ENCODE measurements around the gene ITSN1. TPM values are rescaled to one million over a fixed set of nuclear protein-coding genes. Genes with fewer than 3 reads are reported as not detected.

Gene ITSN1
- total RNA-seq, 8 experiments from 2014 or later = 27.8 to 89.0 (median 36.4) TPM

DNA sequence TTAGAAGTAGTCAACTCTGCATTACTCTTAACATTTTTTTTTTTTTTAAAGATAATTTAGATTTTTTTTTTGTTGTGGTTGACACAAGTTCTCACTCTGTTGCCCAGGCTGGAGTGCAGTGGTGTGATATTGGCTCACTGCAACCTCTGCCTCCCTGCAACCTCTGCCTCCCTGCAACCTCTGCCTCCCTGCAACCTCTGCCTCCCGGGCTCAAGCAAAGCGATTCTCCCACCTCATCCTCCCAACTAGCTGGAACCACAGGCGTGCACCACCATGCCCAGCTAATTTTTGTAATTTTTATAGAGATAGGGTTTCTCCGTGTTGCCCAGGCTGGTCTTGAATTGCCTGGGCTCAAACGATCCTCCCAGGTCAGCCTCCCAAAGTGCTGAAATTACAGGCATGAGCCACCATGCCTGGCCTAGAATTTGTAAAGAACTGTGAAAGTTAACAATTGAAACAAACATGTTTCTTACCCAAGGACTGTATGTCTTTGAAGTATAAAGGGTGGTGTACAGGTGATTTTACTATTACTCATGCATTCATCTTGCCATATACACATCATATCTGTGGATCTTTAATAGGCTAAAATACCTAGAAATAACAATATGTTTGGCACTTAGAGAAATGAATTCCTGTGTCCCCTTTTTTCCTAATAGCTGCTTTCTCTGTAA lies 158.6 kb downstream of the ITSN1 start:
- H3K27ac ChIP-seq = no peak overlapping the region

DNA sequence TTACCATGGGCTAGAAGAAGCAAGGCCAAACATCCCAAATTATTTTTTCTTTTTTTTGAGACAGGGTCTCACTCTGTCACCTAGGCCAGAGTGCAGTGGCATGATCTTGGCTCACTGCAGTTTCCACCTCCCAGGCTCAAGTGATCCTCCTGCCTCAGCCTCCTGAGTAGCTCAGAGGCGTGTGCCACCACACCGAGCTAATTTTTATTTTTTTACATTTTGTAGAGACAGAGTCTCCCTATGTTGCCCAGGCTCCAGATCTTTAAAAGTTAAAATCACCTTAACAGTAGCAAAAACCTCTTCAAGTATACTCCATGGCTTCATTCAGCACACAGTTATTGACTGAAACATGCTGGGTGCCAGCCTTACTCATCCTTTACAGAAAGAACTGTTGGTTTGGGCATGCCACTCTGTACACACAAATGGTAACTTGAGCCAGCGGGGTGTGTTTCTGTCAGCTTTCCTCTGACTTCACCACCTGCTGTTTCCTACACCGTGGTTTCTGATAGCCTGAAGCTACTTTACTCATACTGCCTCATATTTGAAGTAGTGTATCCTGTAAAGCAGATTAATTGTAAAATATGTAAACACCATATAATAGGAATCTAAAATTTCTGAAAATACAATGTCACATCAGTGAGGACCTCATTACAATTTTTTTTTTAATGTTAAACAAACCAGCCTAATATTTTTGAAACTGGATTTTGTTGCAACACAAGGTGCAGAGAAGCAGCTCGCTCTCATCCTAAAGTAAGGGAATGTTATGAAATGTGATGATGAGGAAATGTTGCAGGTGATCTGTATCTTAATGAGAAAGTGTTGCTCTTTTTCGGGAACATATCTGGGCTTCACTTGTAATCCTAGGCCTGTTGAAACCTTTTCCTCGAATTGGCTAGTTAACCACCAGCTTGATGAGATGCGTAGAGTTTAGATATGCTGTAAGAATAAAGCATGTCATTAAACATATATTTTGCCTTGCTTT lies 159.4 kb downstream of the ITSN1 start:
- WGBS, 10 experiments = 49 to 100% (median 69%) methylated on average over 2 to 7 of the region's 8 CpGs
- Histone ChIP-seq H3K4me3 (no peak overlapping the region), H3K4me1 (replicated peaks in 1 of 2) (no peaks in the 10 kb centered on the region), H3K27ac (no peak overlapping the region)
- in situ Hi-C loops (cut with MboI; ENCODE audit: low pct_unique_long_range_greater_than_20kb in 2 of 9, low sequenced_read_pairs in 9 of 9, unreplicated experiment in 9 of 9) = no loop called here
- ATAC-seq (replicated peaks in 6 of 8) = peak in 6 of 8 experiments; percentile 43 to 99 (median 93)

More for the DNA sequence above, 158.6 kb downstream of the ITSN1 start:
- Histone ChIP-seq H3K4me1 (replicated peaks in 1 of 2) (no peaks in the 10 kb centered on the region), H3K4me3 (no peak overlapping the region)
- in situ Hi-C loops (cut with MboI; ENCODE audit: low pct_unique_long_range_greater_than_20kb in 2 of 9, low sequenced_read_pairs in 9 of 9, unreplicated experiment in 9 of 9) = no loop called here
- 20 to 98% (median 87%) methylated on average over 1 to 5 of the region's 5 CpGs; no CpG with 5 or more reads in 3 of the 10 experiments for WGBS, 10 experiments
- no peak for ATAC-seq (replicated peaks in 6 of 8)

DNA sequence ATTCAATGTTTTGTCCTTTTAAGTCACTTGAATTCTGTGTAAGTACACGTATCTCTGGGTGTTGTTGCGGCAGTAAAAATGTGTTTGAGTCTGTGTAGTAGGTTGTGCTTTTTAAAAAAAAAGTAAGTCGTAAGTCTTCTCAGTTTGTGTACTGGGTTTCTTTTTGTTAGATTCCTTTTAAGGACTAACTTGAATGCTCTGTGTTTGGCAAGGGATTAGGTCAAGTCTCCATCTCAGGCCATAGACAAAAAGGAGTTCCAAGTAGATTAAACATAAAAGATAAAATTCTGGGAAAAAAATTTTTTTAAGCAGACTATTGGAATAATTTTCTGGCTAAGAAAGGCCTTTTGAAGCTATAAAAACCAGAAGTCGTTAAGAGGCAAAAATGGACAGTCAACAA lies 160.2 kb downstream of the ITSN1 start:
- 38 to 93% (median 68%) methylated on average over 1 to 4 of the region's 4 CpGs; no CpG with 5 or more reads in 1 of the 10 experiments for WGBS, 10 experiments
- Histone ChIP-seq H3K4me3 (no peak overlapping the region), H3K27ac (no peak overlapping the region), H3K4me1 (replicated peaks in 1 of 2) (no peaks in the 10 kb centered on the region)
- ATAC-seq (replicated peaks in 6 of 8) = no peak
- in situ Hi-C loops (cut with MboI; ENCODE audit: low pct_unique_long_range_greater_than_20kb in 2 of 9, low sequenced_read_pairs in 9 of 9, unreplicated experiment in 9 of 9) = no loop called here

DNA sequence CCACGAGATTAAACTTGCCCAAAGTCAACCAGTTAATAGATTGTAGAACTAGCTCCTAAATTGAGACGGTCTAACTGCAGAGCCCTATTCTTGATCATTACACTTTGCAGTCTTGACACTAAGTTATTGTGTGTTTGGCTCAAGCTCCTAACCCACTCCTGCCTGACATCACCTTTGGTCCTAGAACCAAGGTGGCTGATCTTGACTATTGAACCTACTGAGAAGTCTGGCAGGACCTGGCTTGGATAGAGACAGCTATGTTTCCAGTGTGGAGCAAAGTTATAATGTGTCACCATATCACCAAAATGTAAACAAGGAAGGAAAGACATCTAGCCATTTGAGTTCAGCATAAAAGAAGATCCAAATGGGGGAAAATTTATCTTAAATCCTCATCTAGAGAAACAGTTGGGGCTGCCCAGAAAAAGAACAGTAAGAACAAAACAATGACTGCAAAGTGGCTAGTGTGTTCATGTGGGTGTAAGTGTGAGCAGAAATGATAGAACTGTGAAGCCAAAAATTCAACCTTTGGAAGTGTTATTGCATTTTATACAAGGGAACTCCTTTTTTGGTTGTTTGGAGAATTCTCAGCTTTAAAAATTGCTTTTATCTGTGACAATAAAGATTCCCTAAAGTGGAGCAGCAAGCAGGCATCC lies 166.5 kb downstream of the ITSN1 start:
- Histone ChIP-seq H3K4me1 (replicated peaks in 1 of 2) (no peaks in the 10 kb centered on the region), H3K27ac (no peak overlapping the region), H3K4me3 (no peak overlapping the region)
- 93 to 100% (median 100%) methylated on average over 1 to 2 of the region's 2 CpGs; no CpG with 5 or more reads in 3 of the 10 experiments for WGBS, 10 experiments
- in situ Hi-C loops (cut with MboI; ENCODE audit: low pct_unique_long_range_greater_than_20kb in 2 of 9, low sequenced_read_pairs in 9 of 9, unreplicated experiment in 9 of 9) = no loop called here
- no peak for ATAC-seq (replicated peaks in 6 of 8)

DNA sequence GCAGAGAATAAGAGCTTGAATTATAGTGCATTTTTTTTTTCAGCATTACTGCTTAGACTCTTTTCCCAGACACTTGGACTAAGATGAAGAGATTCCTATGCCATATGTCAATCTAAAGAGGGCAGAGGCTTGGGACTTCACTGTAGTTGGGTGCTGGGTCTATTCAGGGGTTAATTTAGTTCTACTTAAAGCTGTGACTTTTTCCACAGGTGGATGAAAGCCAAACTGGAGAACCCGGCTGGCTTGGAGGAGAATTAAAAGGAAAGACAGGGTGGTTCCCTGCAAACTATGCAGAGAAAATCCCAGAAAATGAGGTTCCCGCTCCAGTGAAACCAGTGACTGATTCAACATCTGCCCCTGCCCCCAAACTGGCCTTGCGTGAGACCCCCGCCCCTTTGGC lies 168.5 kb downstream of the ITSN1 start:
- in situ Hi-C loops (cut with MboI; ENCODE audit: low pct_unique_long_range_greater_than_20kb in 2 of 9, low sequenced_read_pairs in 9 of 9, unreplicated experiment in 9 of 9) = no loop called here
- H3K27ac ChIP-seq = no peak overlapping the region
- ATAC-seq (replicated peaks in 6 of 8) = peak in 2 of 8 experiments; percentile 18 to 29

DNA sequence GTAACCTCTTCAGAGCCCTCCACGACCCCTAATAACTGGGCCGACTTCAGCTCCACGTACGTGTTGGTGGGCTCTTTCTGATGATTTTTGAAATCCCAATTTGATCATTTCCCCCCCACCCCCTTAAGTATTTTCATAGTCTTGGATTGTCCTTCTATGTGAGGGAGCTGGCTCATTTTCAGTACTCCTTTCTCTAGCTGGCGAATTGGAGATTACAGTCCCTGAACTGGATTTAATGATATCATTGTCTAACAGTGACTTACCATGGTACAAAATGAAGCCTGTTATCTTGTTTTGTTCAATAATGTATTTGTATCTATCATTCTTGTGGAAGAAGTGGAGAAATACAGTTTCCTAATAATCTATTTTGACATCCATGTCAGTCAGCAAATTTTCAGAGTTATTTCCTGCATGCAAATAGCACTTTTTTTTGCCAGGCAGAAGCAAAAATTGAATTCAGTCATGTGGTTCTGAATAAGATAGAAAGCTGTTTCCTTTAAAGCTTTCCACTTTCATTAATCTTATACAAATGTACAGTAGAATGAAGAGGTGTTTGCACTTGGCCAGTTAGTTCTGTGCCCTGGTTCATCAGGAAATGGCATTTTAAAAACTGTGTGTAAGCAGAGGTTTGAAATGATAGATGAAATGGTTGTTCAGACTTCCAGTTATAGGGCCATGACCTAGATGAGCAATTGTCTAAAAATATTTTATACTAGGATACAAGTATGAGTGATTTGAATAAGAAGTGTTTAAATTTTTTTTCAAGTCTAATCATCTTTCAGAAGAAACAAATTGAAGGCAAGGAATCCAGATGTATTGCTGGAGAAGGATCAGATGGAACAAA lies 169.1 kb downstream of the ITSN1 start:
- Histone ChIP-seq H3K4me1 (replicated peaks in 1 of 2) (no peaks in the 10 kb centered on the region), H3K27ac (no peak overlapping the region), H3K4me3 (no peak overlapping the region)
- in situ Hi-C loops (cut with MboI; ENCODE audit: low pct_unique_long_range_greater_than_20kb in 2 of 9, low sequenced_read_pairs in 9 of 9, unreplicated experiment in 9 of 9) = no loop called here
- peak in 5 of 8 experiments; percentile 24 to 66 (median 45) for ATAC-seq (replicated peaks in 6 of 8)
- 70 to 100% (median 100%) methylated on average over 1 to 5 of the region's 5 CpGs; no CpG with 5 or more reads in 3 of the 10 experiments for WGBS, 10 experiments

More for the DNA sequence above, 168.5 kb downstream of the ITSN1 start:
- 0 to 83% (median 48%) methylated on average over 1 to 2 of the region's 4 CpGs; no CpG with 5 or more reads in 6 of the 10 experiments for WGBS, 10 experiments
- Histone ChIP-seq H3K4me1 (replicated peaks in 1 of 2) (no peaks in the 10 kb centered on the region), H3K4me3 (no peak overlapping the region)

DNA sequence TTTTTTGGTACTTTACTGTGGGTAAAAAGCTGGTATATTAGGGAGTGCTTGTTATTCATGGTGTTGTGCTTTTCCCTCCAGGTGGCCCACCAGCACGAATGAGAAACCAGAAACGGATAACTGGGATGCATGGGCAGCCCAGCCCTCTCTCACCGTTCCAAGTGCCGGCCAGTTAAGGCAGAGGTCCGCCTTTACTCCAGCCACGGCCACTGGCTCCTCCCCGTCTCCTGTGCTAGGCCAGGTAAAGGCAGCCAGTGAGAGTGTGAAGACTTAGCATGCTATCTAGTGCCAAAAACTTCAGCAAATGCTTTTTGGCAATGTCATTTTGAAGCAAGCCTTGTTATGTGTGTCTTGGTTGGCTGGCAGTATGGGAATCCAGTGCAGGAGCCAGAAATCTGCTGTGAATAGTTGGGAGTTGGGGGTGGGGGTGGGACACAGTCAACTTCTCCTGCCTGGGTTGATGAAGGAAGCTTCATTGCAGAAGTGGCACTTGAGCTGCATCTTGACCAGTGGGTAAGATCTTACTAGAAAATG lies 171.6 kb downstream of the ITSN1 start:
- Histone ChIP-seq H3K27ac (no peak overlapping the region), H3K4me3 (no peak overlapping the region), H3K4me1 (replicated peaks in 1 of 2) (no peaks in the 10 kb centered on the region)
- 91 to 100% (median 95%) methylated on average over 1 to 7 of the region's 7 CpGs; no CpG with 5 or more reads in 2 of the 10 experiments for WGBS, 10 experiments
- in situ Hi-C loops (cut with MboI; ENCODE audit: low pct_unique_long_range_greater_than_20kb in 2 of 9, low sequenced_read_pairs in 9 of 9, unreplicated experiment in 9 of 9) = no loop called here
- no peak for ATAC-seq (replicated peaks in 6 of 8)

DNA sequence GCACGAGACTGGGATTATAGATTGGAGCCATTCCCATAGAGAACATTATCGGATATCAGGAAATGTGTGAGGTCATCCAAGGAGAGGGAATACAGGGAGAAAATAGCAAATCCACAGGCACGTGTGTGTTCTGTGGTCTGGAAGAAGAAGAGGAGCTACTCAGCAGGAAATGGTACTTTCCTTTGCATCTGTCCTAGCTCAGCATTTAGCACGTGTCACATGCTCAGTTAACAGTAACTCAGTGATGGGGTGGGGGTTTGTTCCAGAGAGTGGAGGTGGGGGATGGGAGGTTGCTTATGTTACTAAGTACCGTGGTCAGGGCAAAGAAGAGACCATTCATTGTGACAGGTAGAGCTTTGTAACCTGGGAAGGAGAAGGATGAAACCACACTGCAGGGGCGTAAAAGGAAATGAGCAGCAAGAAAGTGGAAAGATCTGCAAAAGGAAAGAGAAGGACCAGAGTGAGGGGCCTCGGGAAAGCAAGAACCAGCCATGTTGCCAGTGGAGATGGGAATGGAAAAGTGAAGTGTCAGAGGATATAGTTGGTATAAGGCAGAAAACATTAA lies 172.9 kb downstream of the ITSN1 start:
- H3K27ac ChIP-seq = no peak overlapping the region
- no peak overlapping the region for H3K4me3 ChIP-seq
- peak in 1 of 8 experiments; percentile 34 for ATAC-seq (replicated peaks in 6 of 8)
- 73 to 100% (median 90%) methylated on average over 1 to 6 of the region's 7 CpGs; no CpG with 5 or more reads in 1 of the 10 experiments for WGBS, 10 experiments
- in situ Hi-C loops (cut with MboI; ENCODE audit: low pct_unique_long_range_greater_than_20kb in 2 of 9, low sequenced_read_pairs in 9 of 9, unreplicated experiment in 9 of 9) = no loop called here
- H3K4me1 ChIP-seq (replicated peaks in 1 of 2) = peaks cover 0 to 3% of the 10 kb centered on the region in 2 donors

DNA sequence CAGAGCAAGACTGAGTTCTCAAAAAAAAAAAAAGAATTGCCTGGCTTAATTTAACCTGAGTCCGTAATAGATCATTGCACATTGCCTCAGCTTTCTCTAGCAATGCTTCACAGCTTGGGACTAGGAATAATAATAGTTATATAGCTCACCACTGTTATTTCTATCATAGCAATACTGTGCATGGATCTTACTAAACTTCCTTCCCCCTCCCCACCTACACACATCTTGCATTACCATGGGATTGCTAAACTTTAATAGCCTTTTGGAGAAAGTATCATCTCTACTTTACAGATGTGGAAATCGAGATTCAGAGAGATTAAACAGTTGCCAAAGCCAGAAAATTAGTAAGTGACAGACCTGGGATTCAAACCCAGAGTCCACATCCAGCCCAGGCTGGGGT lies 173.9 kb downstream of the ITSN1 start:
- 56 to 100% (median 90%) methylated on average over 1 to 2 of the region's 2 CpGs; no CpG with 5 or more reads in 2 of the 10 experiments for WGBS, 10 experiments

DNA sequence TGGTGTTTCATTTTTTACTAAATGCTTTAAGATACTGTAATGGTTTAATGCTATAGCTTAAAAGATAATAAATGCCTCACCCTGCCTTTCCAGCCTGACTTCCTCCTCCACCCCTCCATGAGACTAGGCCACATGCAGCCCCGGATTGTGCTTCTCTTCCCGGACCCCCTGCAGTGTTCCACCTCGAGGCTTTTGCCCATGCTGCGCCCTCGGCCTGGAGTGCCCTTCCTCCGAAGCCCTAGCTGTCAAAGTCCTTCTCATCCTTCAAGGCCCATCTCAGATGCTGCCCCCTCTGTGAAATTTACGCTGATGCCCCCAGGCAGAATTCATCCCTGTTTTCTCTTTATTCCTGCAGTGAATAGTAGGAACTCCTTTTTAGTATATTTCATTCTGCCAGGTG lies 174.8 kb downstream of the ITSN1 start:
- in situ Hi-C loops (cut with MboI; ENCODE audit: low pct_unique_long_range_greater_than_20kb in 2 of 9, low sequenced_read_pairs in 9 of 9, unreplicated experiment in 9 of 9) = no loop called here
- ATAC-seq (replicated peaks in 6 of 8) = no peak
- Histone ChIP-seq H3K27ac (no peak overlapping the region), H3K4me3 (no peak overlapping the region), H3K4me1 (replicated peaks in 1 of 2) (peaks cover 11 to 18% of the 10 kb centered on the region in 2 donors)
- 67 to 100% (median 83%) methylated on average over 1 to 5 of the region's 7 CpGs; no CpG with 5 or more reads in 3 of the 10 experiments for WGBS, 10 experiments

More for the DNA sequence above, 173.9 kb downstream of the ITSN1 start:
- in situ Hi-C loops (cut with MboI; ENCODE audit: low pct_unique_long_range_greater_than_20kb in 2 of 9, low sequenced_read_pairs in 9 of 9, unreplicated experiment in 9 of 9) = no loop called here
- no peak for ATAC-seq (replicated peaks in 6 of 8)
- peaks cover under 1 to 9% of the 10 kb centered on the region in 2 donors for H3K4me1 ChIP-seq (replicated peaks in 1 of 2)
- H3K27ac ChIP-seq = no peak overlapping the region
- H3K4me3 ChIP-seq = no peak overlapping the region

DNA sequence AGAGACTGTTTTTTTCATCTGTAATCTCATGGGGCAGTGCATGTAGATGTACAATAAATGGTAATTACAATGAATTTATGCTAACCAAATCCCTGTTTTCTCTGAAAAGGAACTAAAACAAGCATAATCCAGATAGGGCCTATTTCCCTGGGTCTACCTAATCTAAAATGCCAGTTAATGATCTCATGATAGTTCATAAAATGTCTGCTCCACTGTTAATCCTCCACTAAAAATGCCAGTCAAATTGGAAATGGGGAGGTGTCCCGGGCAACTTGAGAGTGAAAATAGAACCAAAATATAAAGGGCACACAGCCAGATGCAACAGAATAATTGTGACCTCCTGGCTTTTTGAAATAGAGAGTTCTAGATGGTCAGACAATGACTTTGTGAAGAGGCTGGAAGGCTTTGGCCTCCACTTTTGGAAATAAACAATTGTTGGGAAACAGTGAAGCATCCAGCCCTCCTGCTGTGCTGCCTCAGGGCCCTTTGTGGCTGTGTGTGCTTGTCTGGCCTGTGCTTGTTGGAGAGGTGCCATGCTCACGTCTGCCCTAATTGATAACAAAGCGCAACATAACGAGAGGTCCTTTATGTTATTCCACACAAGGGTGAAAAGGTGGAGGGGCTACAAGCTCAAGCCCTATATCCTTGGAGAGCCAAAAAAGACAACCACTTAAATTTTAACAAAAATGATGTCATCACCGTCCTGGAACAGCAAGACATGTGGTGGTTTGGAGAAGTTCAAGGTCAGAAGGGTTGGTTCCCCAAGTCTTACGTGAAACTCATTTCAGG lies 175.6 kb downstream of the ITSN1 start:
- Histone ChIP-seq H3K4me1 (replicated peaks in 1 of 2) (peaks cover 13 to 20% of the 10 kb centered on the region in 2 donors), H3K27ac (no peak overlapping the region), H3K4me3 (no peak overlapping the region)
- in situ Hi-C loops (cut with MboI; ENCODE audit: low pct_unique_long_range_greater_than_20kb in 2 of 9, low sequenced_read_pairs in 9 of 9, unreplicated experiment in 9 of 9) = no loop called here
- peak in 1 of 8 experiments; percentile 42 for ATAC-seq (replicated peaks in 6 of 8)
- 0 to 100% (median 85%) methylated on average over 1 to 5 of the region's 6 CpGs; no CpG with 5 or more reads in 1 of the 10 experiments for WGBS, 10 experiments
